Kidney (tissue), 14 donors: ENCODE measurements around the gene TNFAIP3. TPM values are rescaled to one million over a fixed set of nuclear protein-coding genes. Genes with fewer than 3 reads are reported as not detected.

Experiments
- DNase-seq, 5 donors: peaks; one replicate each; pipeline ENCODE4 v3.0.0-alpha.2; 2013 to 2020
- FAIRE-seq: peaks from 2 replicates; lab custom pipeline; 2012; peaks lifted over from hg19 to GRCh38; lab: Jason Lieb, UNC
- H3K27ac ChIP-seq, 2 donors: one replicate each; pipeline ENCODE4 v1.7.0; 2013; ENCODE audit warnings: low read depth in 2 of 2, low read length in 2 of 2, inconsistent platforms in 1 of 2
- H3K27me3 ChIP-seq: one replicate; pipeline ENCODE4 v1.7.1; 2013; ENCODE audit warnings: low read length, inconsistent platforms; ENCODE audit not compliant: control insufficient read depth, insufficient read depth
- H3K36me3 ChIP-seq, 3 donors: one replicate each; pipeline versions ENCODE4 v1.7.0 to v1.7.1; 2013; ENCODE audit warnings: low read length in 3 of 3, control low read depth in 1 of 3, inconsistent platforms in 1 of 3; ENCODE audit not compliant: insufficient read depth in 3 of 3, control insufficient read depth in 2 of 3
- H3K4me1 ChIP-seq, 3 donors: one replicate each; pipeline versions ENCODE4 v1.7.0 to v1.7.1; 2013; ENCODE audit warnings: low read length in 3 of 3, inconsistent platforms in 1 of 3, low read depth in 1 of 3; ENCODE audit not compliant: control insufficient read depth in 2 of 3, insufficient read depth in 2 of 3
- H3K4me3 ChIP-seq, 3 donors: one replicate each; pipeline versions ENCODE4 v1.7.0 to v1.8.1; 2013; ENCODE audit warnings: low read length in 3 of 3, control low read depth in 1 of 3, inconsistent platforms in 1 of 3
- H3K9ac ChIP-seq, 3 donors: one replicate each; pipeline versions ENCODE4 v1.7.0 to v1.7.1; 2013; ENCODE audit warnings: low read length in 3 of 3, control low read depth in 1 of 3, inconsistent platforms in 1 of 3
- H3K9me3 ChIP-seq, 3 donors: one replicate each; pipeline versions ENCODE4 v1.7.0 to v1.7.1; 2013; ENCODE audit warnings: low read length in 3 of 3, control low read depth in 1 of 3, inconsistent platforms in 1 of 3; ENCODE audit not compliant: control insufficient read depth in 2 of 3, insufficient read depth in 1 of 3
- CTCF ChIP-seq: IDR thresholded peaks from 3 replicates; pipeline ENCODE4 v1.5.1; 2012; ENCODE audit warnings: mild to moderate bottlenecking, moderate library complexity, borderline replicate concordance; ENCODE audit not compliant: insufficient read depth; ENCODE audit errors: extremely low read depth
- intact Hi-C: fragments of 100-400 bp; cut with DNase I; formaldehyde crosslinking; loops from one replicate; pipeline ENCODE4 v1.11.1; 2022
- polyA plus RNA-seq: library from polyadenylated mRNA; stranded (reverse); fragments of 350-450 nt; fragmentation: Illumina TruSeq; extraction: RNeasy Lipid Tissue Mini Kit (QIAGEN cat#74804); gene quantifications from one replicate; pipeline ENCODE4 v1.2.3, GENCODE V29; 2014; ENCODE audit warnings: low read depth, low replicate concordance; ENCODE audit not compliant: insufficient read depth
- total RNA-seq: library from RNA; stranded (reverse); fragmentation: NEBNext Ultra II Directional; extraction: Animal tissue kit (Norgen Biotek cat#: 25700); gene quantifications from one replicate; pipeline ENCODE4 v1.2.1, GENCODE V29; 2021
- donor health status: control.
- donor health status: control.
- donor health status: control.
- donor health status: control.
- donor health status: control.
- donor health status: DM: yes; HTN: yes; CAD: no.
- donor health status: Normal renal cell carcinoma (clear cell type).

The TNFAIP3 gene
- total and polyA plus RNA-seq, 2 donors from 2014 or later: 2.8 to 52.6 TPM

- FAIRE-seq: no peak
Observed at GRCh38 chr6:137914530-137915193, 47.6 kb downstream of the TNFAIP3 start.

GRCh38 chr6:137915790-137916189 is 48.7 kb downstream of the TNFAIP3 start:
- no peak for TF ChIP-seq CTCF

More at GRCh38 chr6:137914530-137915193, 47.6 kb downstream of the TNFAIP3 start:
- peaks cover 0 to 4% (median 0%) of the 10 kb centered on the region in 3 donors for H3K9me3 ChIP-seq
- H3K27me3 ChIP-seq: no peaks in the 10 kb centered on the region
- no peak overlapping the region for H3K4me3 ChIP-seq
- no peak overlapping the region for H3K9ac ChIP-seq
- DNase-seq: no peak
- TF ChIP-seq CTCF: no peak
- no peaks in the 10 kb centered on the region for H3K36me3 ChIP-seq
- no peaks in the 10 kb centered on the region for H3K4me1 ChIP-seq
- intact Hi-C loops: no loop called here
- H3K27ac ChIP-seq: no peak overlapping the region

GRCh38 chr6:137917551-137918325 is 50.7 kb downstream of the TNFAIP3 start:
- H3K4me1 ChIP-seq: no peaks in the 10 kb centered on the region
- intact Hi-C loops: no loop called here
- no peak overlapping the region for H3K27ac ChIP-seq
- no peak for TF ChIP-seq CTCF
- H3K36me3 ChIP-seq: no peaks in the 10 kb centered on the region
- H3K4me3 ChIP-seq: no peak overlapping the region
- no peak for DNase-seq
- no peak overlapping the region for H3K9ac ChIP-seq
- no peaks in the 10 kb centered on the region for H3K27me3 ChIP-seq
- no peak for FAIRE-seq
- H3K9me3 ChIP-seq: peaks cover 0 to 4% (median 0%) of the 10 kb centered on the region in 3 donors

More at GRCh38 chr6:137915790-137916189, 48.7 kb downstream of the TNFAIP3 start:
- intact Hi-C loops: no loop called here
- no peaks in the 10 kb centered on the region for H3K27me3 ChIP-seq
- no peaks in the 10 kb centered on the region for H3K36me3 ChIP-seq
- H3K9ac ChIP-seq: no peak overlapping the region
- FAIRE-seq (no peak), DNase-seq (no peak)
- H3K9me3 ChIP-seq: peaks cover 0 to 4% (median 0%) of the 10 kb centered on the region in 3 donors
- H3K27ac ChIP-seq: no peak overlapping the region
- H3K4me3 ChIP-seq: no peak overlapping the region
- H3K4me1 ChIP-seq: no peaks in the 10 kb centered on the region
